Measurements from ENCODE around the gene TRIP12. TPM values are rescaled to one million over a fixed set of nuclear protein-coding genes. Genes with fewer than 3 reads are reported as not detected.
"Not testable (repeated sequence)": the region's sequence is repeated elsewhere in the genome, so short reads cannot be mapped to it uniquely, and the experiment has no call there.

The TRIP12 gene
- total RNA-seq (2022) (247 and 252 TPM in 2 replicates), Bru-seq, nascent RNA (percentile 95 among the genes with signal in this experiment), BruChase-seq, experiment 1, labeled RNA remaining after a 6-hour chase (percentile 93 among the genes with signal in this experiment), BruChase-seq, experiment 2, labeled RNA remaining after a 2-hour chase (percentile 90 among the genes with signal in this experiment)
- long read RNA-seq, full-length matches to known transcripts = 1 of 24 reads
- long read RNA-seq, partial matches to known transcripts = 6 of 24 reads
- long read RNA-seq, other reads (novel, unspliced or antisense) = 17 of 24 reads

- peak; percentile 96 for DNase-seq
- Mint-ChIP-seq H3K27ac (ENCODE audit: unreplicated experiment) (peak within 1 kb of the TSS; percentile 87), H3K4me3 (ENCODE audit: low read depth, unreplicated experiment) (peak within 1 kb of the TSS; percentile 95), H3K27me3 (ENCODE audit: unreplicated experiment) (no peaks in the 10 kb centered on the region), H3K36me3 (ENCODE audit: insufficient read depth, unreplicated experiment) (peaks cover 50% of the 10 kb centered on the region), H3K4me1 (ENCODE audit: low read depth, unreplicated experiment) (peaks cover 18% of the 10 kb centered on the region), H3K9me3 (ENCODE audit: low read depth, unreplicated experiment) (no peaks in the 10 kb centered on the region)
- no TSS peak for BruUV-seq (replicated peaks)
- CTCF ChIA-PET = interaction anchor here (0.9 to 1.1 kb wide), 2 partner anchors 52 to 121 kb away, joined by 3 to 16 read pairs; no protein-coding TSS in a partner anchor
- TF ChIP-seq CTCF (IDR thresholded peaks at IDR 0.05; ENCODE audit: unreplicated experiment) = no peak
- intact Hi-C loops (cut with micrococcal nuclease; ENCODE audit: unreplicated experiment) = no loop called here
Measured at GRCh38 chr2:229921892-229922448, at the start of gene TRIP12. TRIP12 (minus strand) TSS chr2:229922009; CDS start chr2:229880079, 41,930 bp downstream.

GRCh38 chr2:229971298-229971790, 49.5 kb upstream of the TRIP12 start:
- no peaks in the 10 kb centered on the region for H3K4me1 Mint-ChIP-seq (ENCODE audit: low read depth, unreplicated experiment)
- CTCF ChIA-PET = interaction anchor here (0.7 kb wide), 2 partner anchors 623 to 634 kb away, joined by 3 read pairs; no protein-coding TSS in a partner anchor

GRCh38 chr2:229970406-229970805, 48.6 kb upstream of the TRIP12 start:
- H3K27me3 Mint-ChIP-seq (ENCODE audit: unreplicated experiment) = no peaks in the 10 kb centered on the region
- DNase-seq = no peak
- TF ChIP-seq CTCF (IDR thresholded peaks at IDR 0.05; ENCODE audit: unreplicated experiment) = no peak
- no peaks in the 10 kb centered on the region for H3K9me3 Mint-ChIP-seq (ENCODE audit: low read depth, unreplicated experiment)
- no peak overlapping the region for H3K4me3 Mint-ChIP-seq (ENCODE audit: low read depth, unreplicated experiment)
- no peaks in the 10 kb centered on the region for H3K4me1 Mint-ChIP-seq (ENCODE audit: low read depth, unreplicated experiment)
- CTCF ChIA-PET = interaction anchor here (0.5 kb wide), 1 partner anchor 12 kb away, joined by 5 read pairs; no protein-coding TSS in a partner anchor
- no TSS peak for BruUV-seq (replicated peaks)
- no peak overlapping the region for H3K27ac Mint-ChIP-seq (ENCODE audit: unreplicated experiment)
- no peaks in the 10 kb centered on the region for H3K36me3 Mint-ChIP-seq (ENCODE audit: insufficient read depth, unreplicated experiment)
- intact Hi-C loops (cut with micrococcal nuclease; ENCODE audit: unreplicated experiment) = no loop called here

More at GRCh38 chr2:229971298-229971790, 49.5 kb upstream of the TRIP12 start:
- no peak for TF ChIP-seq CTCF (IDR thresholded peaks at IDR 0.05; ENCODE audit: unreplicated experiment)
- DNase-seq = no peak
- H3K27me3 Mint-ChIP-seq (ENCODE audit: unreplicated experiment) = no peaks in the 10 kb centered on the region
- H3K9me3 Mint-ChIP-seq (ENCODE audit: low read depth, unreplicated experiment) = no peaks in the 10 kb centered on the region
- H3K27ac Mint-ChIP-seq (ENCODE audit: unreplicated experiment) = no peak overlapping the region
- no peaks in the 10 kb centered on the region for H3K36me3 Mint-ChIP-seq (ENCODE audit: insufficient read depth, unreplicated experiment)
- H3K4me3 Mint-ChIP-seq (ENCODE audit: low read depth, unreplicated experiment) = no peak overlapping the region
- BruUV-seq (replicated peaks) = no TSS peak
- intact Hi-C loops (cut with micrococcal nuclease; ENCODE audit: unreplicated experiment) = no loop called here

- Mint-ChIP-seq H3K4me3 (ENCODE audit: low read depth, unreplicated experiment) (no peak overlapping the region), H3K27ac (ENCODE audit: unreplicated experiment) (no peak overlapping the region), H3K9me3 (ENCODE audit: low read depth, unreplicated experiment) (no peaks in the 10 kb centered on the region), H3K36me3 (ENCODE audit: insufficient read depth, unreplicated experiment) (no peaks in the 10 kb centered on the region), H3K27me3 (ENCODE audit: unreplicated experiment) (no peaks in the 10 kb centered on the region), H3K4me1 (ENCODE audit: low read depth, unreplicated experiment) (no peaks in the 10 kb centered on the region)
- no TSS peak for BruUV-seq (replicated peaks)
- TF ChIP-seq CTCF (IDR thresholded peaks at IDR 0.05; ENCODE audit: unreplicated experiment) = no peak
- intact Hi-C loops (cut with micrococcal nuclease; ENCODE audit: unreplicated experiment) = no loop called here
- no peak for DNase-seq
- CTCF ChIA-PET = interaction anchor here (0.5 kb wide), 1 partner anchor 13 kb away, joined by 5 read pairs; no protein-coding TSS in a partner anchor
Measured at GRCh38 chr2:229969921-229970320, 48.1 kb upstream of the TRIP12 start.

- BruUV-seq (replicated peaks); H3K4me3 Mint-ChIP-seq (ENCODE audit: low read depth, unreplicated experiment); H3K27ac Mint-ChIP-seq (ENCODE audit: unreplicated experiment); H3K4me1 Mint-ChIP-seq (ENCODE audit: low read depth, unreplicated experiment); intact Hi-C loops (cut with micrococcal nuclease; ENCODE audit: unreplicated experiment); H3K9me3 Mint-ChIP-seq (ENCODE audit: low read depth, unreplicated experiment); CTCF ChIA-PET; H3K36me3 Mint-ChIP-seq (ENCODE audit: insufficient read depth, unreplicated experiment); H3K27me3 Mint-ChIP-seq (ENCODE audit: unreplicated experiment); DNase-seq: not testable (repeated sequence)
Measured at GRCh38 chr2:229963596-229963995, 41.8 kb upstream of the TRIP12 start.

All from Calu3 (cell line).